Gastrocnemius medialis (tissue), 4 donors: Measurements from ENCODE around the gene CALN1.

ENCODE experiments used
- POLR2A ChIP-seq, 2 donors: fragments of 450-650 bp; IDR thresholded peaks; one replicate each; pipeline ENCODE4 v1.6.1; 2017; ENCODE audit warnings: antibody characterized with exemption in 2 of 2, mild to moderate bottlenecking in 2 of 2, moderate library complexity in 2 of 2
- TF ChIP-seq, protein P1 (sequence below), 5 experiments: fragments of 450-650 bp in 3 of 5; fragments of 200-600 bp in 2 of 5; sonication (generic) in 2 of 5; IDR thresholded peaks in 4 of 5; conservative IDR thresholded peaks in 1 of 5; 1 replicate in 4 of 5; 2 replicates in 1 of 5; pipeline ENCODE4 v1.5.1; 2016 to 2019; ENCODE audit warnings: antibody characterized with exemption in 5 of 5, mild to moderate bottlenecking in 3 of 5, moderate library complexity in 3 of 5

DNA sequence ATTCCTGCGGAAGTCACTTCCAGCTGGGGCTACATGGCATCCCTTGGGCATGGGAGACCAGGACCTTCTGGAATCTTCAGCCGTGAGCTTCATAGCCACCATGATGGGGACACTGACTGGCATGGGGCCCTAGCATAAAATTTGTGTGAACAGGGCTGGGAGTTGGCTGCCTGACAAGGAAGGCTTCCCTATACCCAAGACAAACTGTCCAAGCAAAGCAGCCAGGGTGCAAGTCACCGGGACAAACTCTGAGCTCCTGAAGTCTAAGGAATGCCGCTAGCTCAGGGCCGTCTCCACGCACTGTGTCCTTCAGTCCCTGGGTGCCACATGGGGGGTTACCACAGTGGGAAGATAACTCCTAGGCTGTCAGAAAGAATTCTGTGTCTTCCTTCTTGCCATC is 627.4 kb downstream of the CALN1 start:
- TF ChIP-seq POLR2A (IDR thresholded peaks at IDR 0.05), result no peak
- TF ChIP-seq, protein P1, sequence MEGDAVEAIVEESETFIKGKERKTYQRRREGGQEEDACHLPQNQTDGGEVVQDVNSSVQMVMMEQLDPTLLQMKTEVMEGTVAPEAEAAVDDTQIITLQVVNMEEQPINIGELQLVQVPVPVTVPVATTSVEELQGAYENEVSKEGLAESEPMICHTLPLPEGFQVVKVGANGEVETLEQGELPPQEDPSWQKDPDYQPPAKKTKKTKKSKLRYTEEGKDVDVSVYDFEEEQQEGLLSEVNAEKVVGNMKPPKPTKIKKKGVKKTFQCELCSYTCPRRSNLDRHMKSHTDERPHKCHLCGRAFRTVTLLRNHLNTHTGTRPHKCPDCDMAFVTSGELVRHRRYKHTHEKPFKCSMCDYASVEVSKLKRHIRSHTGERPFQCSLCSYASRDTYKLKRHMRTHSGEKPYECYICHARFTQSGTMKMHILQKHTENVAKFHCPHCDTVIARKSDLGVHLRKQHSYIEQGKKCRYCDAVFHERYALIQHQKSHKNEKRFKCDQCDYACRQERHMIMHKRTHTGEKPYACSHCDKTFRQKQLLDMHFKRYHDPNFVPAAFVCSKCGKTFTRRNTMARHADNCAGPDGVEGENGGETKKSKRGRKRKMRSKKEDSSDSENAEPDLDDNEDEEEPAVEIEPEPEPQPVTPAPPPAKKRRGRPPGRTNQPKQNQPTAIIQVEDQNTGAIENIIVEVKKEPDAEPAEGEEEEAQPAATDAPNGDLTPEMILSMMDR (IDR thresholded peaks at IDR 0.05 in 4 of 5, conservative IDR thresholded peaks at IDR 0.05 in 1 of 5), result no peak
